Naive thymus-derived CD4-positive, alpha-beta T cell (primary cell): ENCODE data around the gene JAK1. TPM values are rescaled to one million over a fixed set of nuclear protein-coding genes. Genes with fewer than 3 reads are reported as not detected.

Source experiments
- ATAC-seq: fragments of 150-1000 bp; cut with Tn5 transposase; 2 replicates; pipeline ENCODE4 v1.10.0; 2021; ENCODE audit warnings: mild to moderate bottlenecking, moderate library complexity
- CTCF ChIA-PET: fragments of 350-600 bp; sonication (Branson Sonifier 250); formaldehyde crosslinking; loops from one replicate; lab custom pipeline; 2021; ENCODE audit warnings: antibody characterized with exemption; lab: Charles Lee
- POLR2A ChIA-PET: fragments of 350-600 bp; sonication (Branson Sonifier 250); formaldehyde crosslinking; loops from one replicate; lab custom pipeline; 2021; ENCODE audit warnings: antibody characterized with exemption, inconsistent platforms; lab: Charles Lee
- DNase-seq, 9 donors: peaks; one replicate each; pipeline versions ENCODE4 v3.0.0 to v3.0.0-alpha.2; 2020 to 2022; ENCODE audit warnings: mixed read lengths in 1 of 9
- H3K27ac ChIP-seq: one replicate; pipeline ENCODE4 v1.7.0; 2013; ENCODE audit warnings: mild to moderate bottlenecking, low read depth, low read length, moderate library complexity
- H3K27me3 ChIP-seq, 2 donors: one replicate each; pipeline ENCODE4 v1.7.0; 2013; ENCODE audit warnings: low read length in 2 of 2, mild to moderate bottlenecking in 2 of 2, moderate library complexity in 2 of 2; ENCODE audit not compliant: control insufficient read depth in 2 of 2, insufficient read depth in 2 of 2
- H3K36me3 ChIP-seq, 3 experiments: 1 replicate in 2 of 3; 2 replicates in 1 of 3; pipeline ENCODE4 v1.7.0; 2013; ENCODE audit warnings: low read length in 3 of 3, mild to moderate bottlenecking in 3 of 3, moderate library complexity in 1 of 3; ENCODE audit not compliant: insufficient read depth in 3 of 3, control insufficient read depth in 2 of 3
- H3K4me1 ChIP-seq, 2 donors: one replicate each; pipeline ENCODE4 v1.7.0; 2013; ENCODE audit warnings: low read length in 2 of 2, mild to moderate bottlenecking in 2 of 2, moderate library complexity in 1 of 2; ENCODE audit not compliant: control insufficient read depth in 2 of 2, insufficient read depth in 2 of 2
- H3K4me3 ChIP-seq: 2 replicates; pipeline ENCODE4 v1.7.0; 2013; ENCODE audit warnings: mild to moderate bottlenecking, low read length
- H3K9me3 ChIP-seq, 3 experiments: 1 replicate in 2 of 3; 2 replicates in 1 of 3; pipeline ENCODE4 v1.7.0; 2013; ENCODE audit warnings: low read length in 3 of 3; ENCODE audit not compliant: control insufficient read depth in 2 of 3
- H3K27ac Mint-ChIP-seq, 9 donors: one replicate each; pipeline ENCODE4 v1.8.0; 2020 to 2022; ENCODE audit warnings: mixed read lengths in 9 of 9, mild to moderate bottlenecking in 8 of 9, moderate library complexity in 5 of 9, inconsistent platforms in 2 of 9
- H3K27me3 Mint-ChIP-seq, 5 donors: one replicate each; pipeline ENCODE4 v1.8.0; 2021 to 2022; ENCODE audit warnings: mixed read lengths in 5 of 5, mild to moderate bottlenecking in 1 of 5
- H3K36me3 Mint-ChIP-seq, 5 donors: one replicate each; pipeline ENCODE4 v1.8.0; 2020 to 2022; ENCODE audit warnings: mixed read lengths in 5 of 5, mild to moderate bottlenecking in 3 of 5, inconsistent platforms in 1 of 5
- H3K4me1 Mint-ChIP-seq, 7 donors: one replicate each; pipeline ENCODE4 v1.8.0; 2020 to 2022; ENCODE audit warnings: mixed read lengths in 7 of 7, mild to moderate bottlenecking in 3 of 7, inconsistent platforms in 1 of 7
- H3K4me3 Mint-ChIP-seq, 10 donors: one replicate each; pipeline ENCODE4 v1.8.0; 2020 to 2022; ENCODE audit warnings: mild to moderate bottlenecking in 10 of 10, mixed read lengths in 10 of 10, moderate library complexity in 6 of 10, inconsistent platforms in 2 of 10
- H3K9me3 Mint-ChIP-seq, 11 donors: one replicate each; pipeline ENCODE4 v1.8.0; 2020 to 2022; ENCODE audit warnings: mixed read lengths in 11 of 11, mild to moderate bottlenecking in 4 of 11, inconsistent platforms in 1 of 11, moderate library complexity in 1 of 11
- intact Hi-C, 2 donors: fragments of 100-400 bp; cut with micrococcal nuclease; formaldehyde crosslinking; loops; one replicate each; pipeline ENCODE4 v1.15.1; 2023
- polyA plus RNA-seq, 2 donors: library from polyadenylated mRNA; unstranded; fragments of 300-500 nt; fragmentation: Illumina TruSeq; gene quantifications; one replicate each; pipeline ENCODE4 v1.2.3, GENCODE V29; 2021
- total RNA-seq, 6 experiments: library from RNA in 5 of 6; stranded (reverse) in 5 of 6; gene quantifications; 1 replicate in 5 of 6; 2 replicates in 1 of 6; pipeline ENCODE4 v1.2.3 and lab custom pipeline; 2021 to 2026

JAK1 gene
- total RNA-seq (100 to 1,000 TPM; 210 to 365 (median 265) TPM), polyA plus RNA-seq (100 to 1,000 TPM; 197 to 288 TPM), total RNA-seq (lab: John Stamatoyannopoulos, UW) (747 reads per million, percentile 99 among the genes with 10 or more reads in this experiment)

GRCh38 chr1:64966158-64966971 lies at the start of gene JAK1:
JAK1 (minus strand) TSS chr1:64966549; CDS start chr1:64886264, 80,285 bp downstream.
- DNase-seq (peak; percentile 79 to 94 (median 91)), ATAC-seq (peak; percentile 91)
- peak within 1 kb of the TSS; percentile 90 to 97 (median 94) for H3K4me3 Mint-ChIP-seq
- POLR2A ChIA-PET, result interaction anchor here (0.5 to 4.1 kb wide), 31 partner anchors 9 to 1366 kb away, joined by 3 to 40 read pairs (median 4); no protein-coding TSS in a partner anchor
- H3K9me3 Mint-ChIP-seq, result peaks cover 0 to 4% (median 0%) of the 10 kb centered on the region in 11 donors
- peak within 1 kb of the TSS; percentile 91 to 99 (median 97) for H3K27ac Mint-ChIP-seq
- peaks cover 0 to 6% (median 0%) of the 10 kb centered on the region in 3 experiments for H3K36me3 ChIP-seq
- no peaks in the 10 kb centered on the region for H3K27me3 ChIP-seq
- peaks cover 37 to 55% (median 49%) of the 10 kb centered on the region in 7 donors for H3K4me1 Mint-ChIP-seq
- peaks cover 31 to 41% of the 10 kb centered on the region in 2 donors for H3K4me1 ChIP-seq
- peak within 1 kb of the TSS; percentile 97 for H3K27ac ChIP-seq
- H3K4me3 ChIP-seq, result peak within 1 kb of the TSS; percentile 93
- CTCF ChIA-PET, result interaction anchor here (0.6 to 0.9 kb wide), 6 partner anchors 12 to 454 kb away, joined by 3 to 6 read pairs (median 3); partner anchors contain the start of genes LEPR and LEPROT
- H3K9me3 ChIP-seq, result no peaks in the 10 kb centered on the region
- H3K27me3 Mint-ChIP-seq, result peaks cover 0 to 3% (median 0%) of the 10 kb centered on the region in 5 donors
- H3K36me3 Mint-ChIP-seq, result peaks cover 0 to 6% (median 0%) of the 10 kb centered on the region in 5 donors
- intact Hi-C loops, result loop anchor here (1.0 to 10.0 kb wide), 15 partner anchors 18 to 1442 kb away; partner anchors contain the start of genes LEPR (in 2 of the 2), LEPROT (in 2 of the 2), EFCAB7 (in 1 of the 2) and ITGB3BP (in 1 of the 2)

DNA sequence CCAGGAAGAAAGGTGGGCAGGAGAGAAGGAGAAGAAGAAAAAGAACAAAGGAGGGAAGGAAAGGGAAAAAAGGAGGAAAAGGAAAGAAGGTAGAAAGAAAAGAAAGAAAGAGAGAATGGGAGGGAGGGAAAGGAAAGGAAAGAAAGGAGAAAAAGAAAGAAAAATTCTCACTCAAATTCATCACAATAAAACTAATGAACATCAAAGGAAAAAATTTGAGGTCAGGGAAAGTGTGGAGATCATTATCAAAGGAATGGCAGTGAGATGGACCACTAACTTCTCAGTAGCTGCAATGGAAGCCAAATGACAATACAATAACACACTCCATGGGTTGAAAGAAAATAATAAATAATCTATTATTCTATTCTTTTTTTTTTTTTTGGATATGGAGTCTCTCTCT lies 48.0 kb upstream of the JAK1 start:
- Mint-ChIP-seq H3K27ac (no peak overlapping the region), H3K9me3 (peaks cover 0 to 6% (median 0%) of the 10 kb centered on the region in 11 donors), H3K4me3 (no peak overlapping the region), H3K27me3 (peaks cover 0 to 3% (median 0%) of the 10 kb centered on the region in 5 donors), H3K36me3 (peaks cover 0 to 14% (median 9%) of the 10 kb centered on the region in 5 donors), H3K4me1 (peaks cover 13 to 34% (median 24%) of the 10 kb centered on the region in 7 donors)
- ATAC-seq, result no peak
- Histone ChIP-seq H3K27me3 (no peaks in the 10 kb centered on the region), H3K27ac (no peak overlapping the region), H3K4me1 (peaks cover 10 to 11% of the 10 kb centered on the region in 2 donors), H3K9me3 (no peaks in the 10 kb centered on the region), H3K36me3 (no peaks in the 10 kb centered on the region), H3K4me3 (no peak overlapping the region)
- intact Hi-C loops, result no loop called here
- no peak for DNase-seq
- CTCF ChIA-PET, result no interaction called here
- POLR2A ChIA-PET, result no interaction called here

DNA sequence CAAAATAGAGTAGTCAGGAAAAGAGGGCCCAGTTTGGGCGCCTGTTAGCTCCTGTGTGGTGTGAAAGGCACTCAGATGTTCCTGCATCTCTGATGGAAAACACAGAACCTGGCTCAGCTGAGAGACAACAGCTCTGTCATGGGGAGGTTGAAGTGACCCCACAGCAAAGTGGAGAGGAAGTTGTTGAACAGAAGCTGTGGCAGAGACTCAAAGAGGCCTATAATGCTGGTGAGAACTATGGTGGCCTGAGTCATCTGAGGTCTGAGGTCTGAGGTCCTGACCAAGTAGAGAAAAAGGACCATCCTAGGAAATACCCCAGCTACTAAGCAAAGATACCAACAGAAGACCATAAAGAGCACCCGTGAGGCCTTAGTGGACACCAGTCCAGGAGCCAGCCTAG lies 45.6 kb upstream of the JAK1 start:
- no peak overlapping the region for H3K4me3 ChIP-seq
- intact Hi-C loops, result no loop called here
- peaks cover 19 to 20% of the 10 kb centered on the region in 2 donors for H3K4me1 ChIP-seq
- Mint-ChIP-seq H3K4me3 (peak overlapping the region in 1 of 10 donors; percentile 34), H3K27me3 (no peaks in the 10 kb centered on the region), H3K4me1 (peaks cover 29 to 49% (median 37%) of the 10 kb centered on the region in 7 donors), H3K27ac (peak overlapping the region in 4 of 9 donors; percentile 26 to 62 (median 50)), H3K9me3 (peaks cover 0 to 6% (median 0%) of the 10 kb centered on the region in 11 donors), H3K36me3 (peaks cover 0 to 17% (median 4%) of the 10 kb centered on the region in 5 donors)
- H3K36me3 ChIP-seq, result no peaks in the 10 kb centered on the region
- no peak for DNase-seq
- H3K27ac ChIP-seq, result no peak overlapping the region
- POLR2A ChIA-PET, result interaction anchor here (1.0 kb wide), 1 partner anchor 9 kb away, joined by 3 read pairs; no protein-coding TSS in a partner anchor
- H3K9me3 ChIP-seq, result no peaks in the 10 kb centered on the region
- no peaks in the 10 kb centered on the region for H3K27me3 ChIP-seq
- CTCF ChIA-PET, result interaction anchor here (0.7 to 0.8 kb wide), 2 partner anchors 9 to 34 kb away, joined by 3 read pairs; no protein-coding TSS in a partner anchor
- no peak for ATAC-seq

DNA sequence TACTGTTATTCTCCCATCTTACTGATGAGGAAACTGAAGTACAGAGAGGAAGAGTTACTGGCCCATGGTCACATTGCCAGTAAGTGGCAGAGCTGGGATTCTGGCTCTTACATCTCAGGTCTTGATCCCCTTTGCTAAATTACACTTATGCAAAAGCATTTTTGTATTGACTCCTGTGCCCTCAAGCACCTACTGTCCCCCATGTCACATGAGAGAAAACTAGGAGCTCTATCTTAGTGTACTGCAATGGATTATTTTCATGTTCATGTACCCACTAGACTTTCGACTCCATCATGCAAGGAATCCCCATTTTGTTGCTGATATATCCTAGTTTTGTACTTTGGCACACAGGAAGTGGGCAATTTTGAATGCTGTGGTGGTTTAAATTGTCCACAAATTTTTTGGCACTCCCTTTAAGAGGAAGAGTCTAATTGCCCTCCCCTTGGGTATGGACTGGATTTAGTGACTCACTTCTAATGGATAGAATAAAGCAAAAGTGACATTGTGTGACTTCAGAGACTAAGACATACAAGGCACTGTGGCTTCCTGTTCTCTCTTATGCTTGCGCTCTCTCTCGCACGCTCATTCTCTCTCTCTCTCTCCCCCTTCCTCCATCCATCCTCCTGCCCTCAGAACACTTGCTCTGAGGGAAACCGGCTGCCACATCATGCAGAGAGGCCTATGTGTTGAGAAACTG lies 43.5 kb upstream of the JAK1 start:
- peak in 1 of 9 donors; percentile 5 for DNase-seq
- Mint-ChIP-seq H3K27ac (peak overlapping the region in 8 of 9 donors; percentile 2 to 87 (median 34)), H3K9me3 (peaks cover 0 to 6% (median 0%) of the 10 kb centered on the region in 11 donors), H3K4me1 (peaks cover 29 to 49% (median 37%) of the 10 kb centered on the region in 7 donors), H3K27me3 (peaks cover 0 to 13% (median 0%) of the 10 kb centered on the region in 5 donors), H3K4me3 (peak overlapping the region in 9 of 10 donors; percentile 18 to 69 (median 55)), H3K36me3 (peaks cover 0 to 17% (median 4%) of the 10 kb centered on the region in 5 donors)
- Histone ChIP-seq H3K4me1 (peaks cover 19 to 20% of the 10 kb centered on the region in 2 donors), H3K4me3 (no peak overlapping the region), H3K36me3 (no peaks in the 10 kb centered on the region), H3K27me3 (no peaks in the 10 kb centered on the region), H3K27ac (peak overlapping the region; percentile 8), H3K9me3 (no peaks in the 10 kb centered on the region)
- ChIA-PET POLR2A (interaction anchor here (0.5 to 1.6 kb wide), 5 partner anchors 43 to 147 kb away, joined by 3 to 6 read pairs (median 4); partner anchors contain the start of gene JAK1), CTCF (no interaction called here)
- intact Hi-C loops, result loop anchor here in 1 of 2 donors (5.0 kb wide), 1 partner anchor 37 kb away; no protein-coding TSS in a partner anchor
- peak; percentile 31 for ATAC-seq

DNA sequence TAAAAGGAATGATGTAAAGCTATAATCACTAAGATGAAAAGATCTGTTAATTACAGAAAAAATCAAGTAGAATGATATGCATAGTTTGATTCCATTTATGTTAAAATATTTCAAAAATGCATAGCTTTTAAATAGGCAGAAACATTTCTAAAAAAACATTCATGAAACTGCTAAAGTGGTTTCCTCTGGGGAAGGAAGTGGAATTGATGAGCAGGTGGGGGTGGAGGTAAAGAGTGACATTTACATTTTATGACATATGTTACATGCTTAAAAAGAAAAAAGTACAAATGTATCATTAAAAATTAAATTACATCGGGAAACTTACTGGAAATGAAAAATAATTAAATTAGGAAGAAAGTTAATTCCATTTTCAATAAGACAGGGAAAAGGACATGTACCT lies 42.8 kb upstream of the JAK1 start:
- peak overlapping the region; percentile 8 for H3K27ac ChIP-seq
- Mint-ChIP-seq H3K27me3 (peaks cover 0 to 20% (median 0%) of the 10 kb centered on the region in 5 donors), H3K27ac (peak overlapping the region in 4 of 9 donors; percentile 25 to 64 (median 39)), H3K36me3 (peaks cover 0 to 18% (median 3%) of the 10 kb centered on the region in 5 donors), H3K4me1 (peaks cover 29 to 48% (median 36%) of the 10 kb centered on the region in 7 donors), H3K4me3 (peak overlapping the region in 9 of 10 donors; percentile 1 to 69 (median 56)), H3K9me3 (peaks cover 0 to 6% (median 0%) of the 10 kb centered on the region in 11 donors)
- DNase-seq, result peak in 4 of 9 donors; percentile 15 to 29 (median 24)
- H3K9me3 ChIP-seq, result no peaks in the 10 kb centered on the region
- H3K27me3 ChIP-seq, result no peaks in the 10 kb centered on the region
- H3K36me3 ChIP-seq, result no peaks in the 10 kb centered on the region
- intact Hi-C loops, result loop anchor here in 1 of 2 donors (5.0 kb wide), 1 partner anchor 38 kb away; no protein-coding TSS in a partner anchor
- ChIA-PET CTCF (no interaction called here), POLR2A (interaction anchor here (0.5 to 1.2 kb wide), 7 partner anchors 12 to 131 kb away, joined by 3 to 5 read pairs (median 3); partner anchors contain the start of gene JAK1)
- peaks cover 19 to 20% of the 10 kb centered on the region in 2 donors for H3K4me1 ChIP-seq
- no peak overlapping the region for H3K4me3 ChIP-seq
- no peak for ATAC-seq
